K562 (cell line): ENCODE measurements around the gene LCN12. TPM values are rescaled to one million over a fixed set of nuclear protein-coding genes. Genes with fewer than 3 reads are reported as not detected.

Source experiments
- ATAC-seq: fragments of 200-7000 bp; cut with Tn5 transposase; 3 replicates; pipeline ENCODE4 v1.9.1; 2020; ENCODE audit warnings: moderate library complexity
- BruUV-seq: library from RNA; stranded (reverse); fragments of 400-500 nt; replicated peaks from 2 replicates; lab custom pipeline; 2021; lab: Mats Ljungman, UMichigan
- CTCF ChIA-PET: fragments of 300-600 bp; formaldehyde crosslinking; extraction: SDS; loops from one replicate; lab custom pipeline; 2021; ENCODE audit warnings: low intra/inter-chr PET ratio; lab: Yijun Ruan, JAX
- POLR2A ChIA-PET: fragments of 300-600, 350-650 bp; sonication (Branson Sonifier 250); formaldehyde crosslinking; extraction: SDS; loops from one replicate; lab custom pipeline; 2021; ENCODE audit warnings: antibody characterized with exemption, inconsistent platforms; lab: Yijun Ruan, JAX
- DNase-seq, 4 experiments: peaks; one replicate each; pipeline versions ENCODE4 v3.0.0 to v3.0.0-alpha.2; 2011 to 2018; ENCODE audit warnings: low spot score in 3 of 4, mixed read lengths in 3 of 4; ENCODE audit errors: extremely low read depth in 1 of 4
- FAIRE-seq: peaks from 2 replicates; lab custom pipeline; 2011; peaks lifted over from hg19 to GRCh38; lab: Jason Lieb, UNC
- H2AFZ ChIP-seq: 2 replicates; pipeline ENCODE4 v1.6.0; 2011; ENCODE audit warnings: low read depth, low read length, control low read depth, inconsistent platforms
- H3K27ac ChIP-seq: fragments of 200-600 bp; 3 replicates; pipeline ENCODE4 v1.8.0; 2011; ENCODE audit warnings: low read depth, mild to moderate bottlenecking, control low read depth, inconsistent platforms, low read length, moderate library complexity, mixed read lengths; ENCODE audit errors: extremely low read depth
- H3K27me3 ChIP-seq, 2 experiments: fragments of 300-600 bp in 1 of 2; 2 replicates in 1 of 2; 3 replicates in 1 of 2; pipeline versions ENCODE4 v1.6.0 to v1.8.0; 2011; ENCODE audit warnings: inconsistent platforms in 2 of 2, low read length in 2 of 2, mild to moderate bottlenecking in 1 of 2, mixed read lengths in 1 of 2, moderate library complexity in 1 of 2; ENCODE audit not compliant: control insufficient read depth in 2 of 2, insufficient read depth in 2 of 2
- H3K36me3 ChIP-seq: fragments of 300-600 bp; 3 replicates; pipeline ENCODE4 v1.8.0; 2011; ENCODE audit warnings: mild to moderate bottlenecking, low read length, inconsistent platforms; ENCODE audit not compliant: control insufficient read depth, insufficient read depth
- H3K4me1 ChIP-seq, 2 experiments: fragments of 200-600 bp in 1 of 2; replicated peaks in 1 of 2; 2 replicates in 1 of 2; 3 replicates in 1 of 2; pipeline versions ENCODE4 v1.5.1 to v1.8.0; 2011; ENCODE audit warnings: inconsistent platforms in 2 of 2, low read length in 2 of 2, mild to moderate bottlenecking in 1 of 2, mixed read lengths in 1 of 2, moderate library complexity in 1 of 2; ENCODE audit not compliant: control insufficient read depth in 2 of 2, insufficient read depth in 2 of 2
- H3K4me2 ChIP-seq: 2 replicates; pipeline ENCODE4 v1.6.1; 2011; ENCODE audit warnings: low read length, control low read depth, inconsistent platforms, mixed read lengths; ENCODE audit not compliant: insufficient read depth
- H3K4me3 ChIP-seq: fragments of 200-600 bp; sonication (generic), shearing (Covaris generic); 2 replicates; pipeline ENCODE4 v1.5.1; 2016; ENCODE audit warnings: control low read depth, inconsistent platforms
- H3K79me2 ChIP-seq: fragments of 200-600 bp; 3 replicates; pipeline ENCODE4 v1.8.0; 2011; ENCODE audit warnings: low read length, inconsistent platforms; ENCODE audit not compliant: control insufficient read depth, insufficient read depth
- H3K9ac ChIP-seq, 2 experiments: 2 replicates each; pipeline versions ENCODE4 v1.6.0 to v1.6.1; 2011; ENCODE audit warnings: low read depth in 2 of 2, low read length in 2 of 2, control low read depth in 1 of 2, inconsistent platforms in 1 of 2, mild to moderate bottlenecking in 1 of 2, mixed read lengths in 1 of 2; ENCODE audit not compliant: insufficient read depth in 1 of 2
- H3K9me1 ChIP-seq: one replicate; pipeline ENCODE4 v1.6.0; 2011; ENCODE audit warnings: inconsistent platforms, mild to moderate bottlenecking, low read length, moderate library complexity; ENCODE audit not compliant: control insufficient read depth, insufficient read depth
- H3K9me3 ChIP-seq: replicated peaks from 2 replicates; pipeline ENCODE4 v1.5.1; 2011; ENCODE audit warnings: low read depth, low read length, inconsistent platforms; ENCODE audit not compliant: control insufficient read depth, insufficient read depth
- H4K20me1 ChIP-seq: replicated peaks from 2 replicates; pipeline ENCODE4 v1.6.1; 2011; ENCODE audit warnings: low read length, inconsistent platforms, mixed read lengths; ENCODE audit not compliant: control insufficient read depth, insufficient read depth
- ASH1L ChIP-seq: fragments of 450-650 bp; IDR thresholded peaks from 2 replicates; pipeline ENCODE4 v1.6.1; 2018; ENCODE audit warnings: borderline replicate concordance, mild to moderate bottlenecking, low read depth; ENCODE audit not compliant: partially characterized antibody
- POLR2G ChIP-seq: fragments of 200-400 bp; formaldehyde crosslinking; IDR thresholded peaks from 2 replicates; pipeline ENCODE4 v1.6.1; 2017; ENCODE audit warnings: low read depth, mild to moderate bottlenecking, antibody characterized with exemption, low read length, moderate library complexity
- ZBTB33 ChIP-seq: sonication (generic); formaldehyde crosslinking; IDR thresholded peaks from 2 replicates; pipeline ENCODE4 v1.8.1; 2023; ENCODE audit warnings: mild to moderate bottlenecking, missing genetic modification reagents
- ZMIZ1 ChIP-seq, 2 experiments: fragments of 150-350 bp in 1 of 2; IDR thresholded peaks; 2 replicates each; pipeline ENCODE4 v1.6.1; 2012 to 2016; ENCODE audit warnings: low read depth in 2 of 2, low read length in 2 of 2, mild to moderate bottlenecking in 1 of 2, moderate library complexity in 1 of 2
- WGBS: fragments of 100-300 bp; shearing (Covaris generic); methylation state at CpG from one replicate; pipeline ENCODE4 v1.1.6; 2016; ENCODE audit warnings: low coverage, mixed read lengths; ENCODE audit not compliant: insufficient coverage; ENCODE audit errors: missing lambda C conversion rate; 5-methylcytosine and 5-hydroxymethylcytosine counted together
- in situ Hi-C: fragments of 300-500 bp; cut with MboI; formaldehyde crosslinking; loops from 4 replicates; pipeline ENCODE4 v1.15.0; 2018; ENCODE audit warnings: inconsistent platforms, mixed read lengths
- intact Hi-C: fragments of 100-400 bp; cut with micrococcal nuclease; formaldehyde crosslinking; loops from 2 replicates; pipeline ENCODE4 v1.14.2; 2022
- polyA plus RNA-seq, 8 experiments: library from polyadenylated mRNA; depleted of rRNA in 4 of 8; stranded (reverse) in 5 of 8; unstranded in 3 of 8; fragments of >200 nt; fragmentation: Nextera tagmentation in 2 of 8; fragmentation: Illumina TruSeq in 1 of 8; extraction: Ambion mirVana in 2 of 8; extraction: Trizol in 1 of 8; gene quantifications; 2 replicates each; pipeline versions ENCODE4 v1.2.1 to v1.2.3, GENCODE V29; 2011 to 2014; ENCODE audit warnings: inconsistent platforms in 1 of 8, missing spikeins in 1 of 8
- total RNA-seq, 7 experiments: library from RNA; depleted of rRNA in 6 of 7; stranded (reverse); fragments of >200 nt in 6 of 7; fragmentation: Illumina TruSeq in 2 of 7; extraction: Trizol in 2 of 7; gene quantifications; 2 replicates each; pipeline versions ENCODE4 v1.2.1 to v1.2.3, GENCODE V29; 2011 to 2021; ENCODE audit warnings: low replicate concordance in 1 of 7

LCN12 gene
- total and polyA plus RNA-seq, 9 of the 15 experiments (the other 6 are each of a cell fraction or from before 2014, with no cell fraction given): 0.05 TPM; not detected in 8

- intact Hi-C loops (no loop called here), in situ Hi-C loops (no loop called here)
- WGBS: 96% methylated on average over 13 of the region's 13 CpGs
- Histone ChIP-seq H3K4me2 (no peak overlapping the region), H2AFZ (no peak overlapping the region), H3K36me3 (peaks cover 75% of the 10 kb centered on the region; the same call in 2 of the 3 replicates), H3K4me1 (peaks cover 10 to 38% of the 10 kb centered on the region in 2 experiments; a peak in 4 of 5 replicates), H3K4me3 (no peak overlapping the region), H3K27ac (no peak overlapping the region), H3K9me1 (no peaks in the 10 kb centered on the region), H4K20me1 (peaks cover 4% of the 10 kb centered on the region; the same call in 1 of the 2 replicates), H3K9ac (0 out of 4 replicates have a peak overlapping the region, but pooled peaks of 1 of the 2 experiments have one; percentile 37), H3K9me3 (no peaks in the 10 kb centered on the region), H3K27me3 (no peaks in the 10 kb centered on the region), H3K79me2 (no peaks in the 10 kb centered on the region)
- DNase-seq (no peak), ATAC-seq (peak; percentile 12; the same call in 1 of the 3 replicates), FAIRE-seq (no peak)
- BruUV-seq: no TSS peak
- ChIA-PET CTCF (no interaction called here), POLR2A (interaction anchor here (0.6 to 3.2 kb wide), 5 partner anchors 10 to 100 kb away, joined by 3 to 19 read pairs (median 4); no protein-coding TSS in a partner anchor)
- TF ChIP-seq ZBTB33 (no peak), ASH1L (no peak), POLR2G (peak; percentile 62), ZMIZ1 (IDR thresholded peaks at IDR 0.05; ENCODE audit: low read depth in 2 of 2, low read length in 2 of 2) (no peak)
Observed at GRCh38 chr9:136926749-136927148, 25.3 kb upstream of the LCN12 start.
